A549 (cell line): Measurements from ENCODE around the gene MTX2. TPM values are rescaled to one million over a fixed set of nuclear protein-coding genes. Genes with fewer than 3 reads are reported as not detected.
A peak's percentile ranks its signal among the peaks of the same experiment; 100 is the strongest.

ENCODE experiments used
- ATAC-seq, 2 experiments: fragments of 200-7000 bp in 1 of 2; fragments of >200 bp in 1 of 2; cut with Nextera tagmentation in 1 of 2; cut with Tn5 transposase in 1 of 2; 3 replicates each; pipeline versions ENCODE4 v1.8.0 to v1.9.1; 2018 to 2020; ENCODE audit warnings: mild to moderate bottlenecking in 1 of 2, moderate library complexity in 1 of 2
- CTCF ChIA-PET: fragments of 300-600 bp; sonication (Branson Sonifier 250); formaldehyde crosslinking; extraction: SDS; loops from one replicate; lab custom pipeline; 2021; ENCODE audit warnings: antibody characterized with exemption, inconsistent platforms; lab: Yijun Ruan, JAX
- POLR2A ChIA-PET: fragments of 350-600 bp; formaldehyde crosslinking; extraction: SDS; loops from one replicate; lab custom pipeline; 2021; ENCODE audit warnings: antibody characterized with exemption, inconsistent platforms; lab: Yijun Ruan, JAX
- DNase-seq, 2 experiments: peaks; one replicate each; pipeline versions ENCODE4 v3.0.0 to v3.0.0-alpha.2; 2011 to 2016; ENCODE audit warnings: low read depth in 1 of 2, low spot score in 1 of 2
- FAIRE-seq: peaks from 2 replicates; lab custom pipeline; 2011; peaks lifted over from hg19 to GRCh38; lab: Jason Lieb, UNC
- H3K27ac ChIP-seq, 2 experiments: fragments of >200 bp; sonication (Bioruptor Twin); formaldehyde crosslinking; 3 replicates each; pipeline ENCODE4 v1.5.1; 2016 to 2017
- H3K4me1 ChIP-seq: fragments of >200 bp; sonication (Bioruptor Twin); formaldehyde crosslinking; 3 replicates; pipeline ENCODE4 v1.6.1; 2016
- H3K4me2 ChIP-seq: fragments of >200 bp; sonication (Bioruptor Twin); formaldehyde crosslinking; 3 replicates; pipeline ENCODE4 v1.6.1; 2016
- H3K4me3 ChIP-seq: fragments of >200 bp; sonication (Bioruptor Twin); formaldehyde crosslinking; 3 replicates; pipeline ENCODE4 v1.5.1; 2016
- H3K9me3 ChIP-seq: fragments of >200 bp; sonication (Bioruptor Twin); formaldehyde crosslinking; 3 replicates; pipeline ENCODE4 v1.6.1; 2016
- EHF ChIP-seq: fragments of 250-450 bp; sonication (Bioruptor Pico); IDR thresholded peaks from 2 replicates; pipeline ENCODE4 v1.5.0; 2020; ENCODE audit warnings: mild to moderate bottlenecking
- KDM5A ChIP-seq: fragments of 200-600 bp; sonication (generic); IDR thresholded peaks from 2 replicates; pipeline ENCODE4 v1.6.1; 2016; ENCODE audit warnings: antibody characterized with exemption, mild to moderate bottlenecking
- RAD21 ChIP-seq, 2 experiments: fragments of >200 bp in 1 of 2; sonication (Bioruptor Twin) in 1 of 2; formaldehyde crosslinking in 1 of 2; IDR thresholded peaks in 1 of 2; conservative IDR thresholded peaks in 1 of 2; 2 replicates in 1 of 2; 3 replicates in 1 of 2; pipeline ENCODE4 v1.6.1; 2012 to 2018; ENCODE audit warnings: inconsistent platforms in 1 of 2
- SMC3 ChIP-seq: fragments of >200 bp; sonication (Bioruptor Twin); formaldehyde crosslinking; IDR thresholded peaks from 3 replicates; pipeline ENCODE4 v1.6.1; 2018; ENCODE audit warnings: inconsistent platforms
- WGBS: methylation state at CpG from one replicate; pipeline ENCODE4 v1.1.6; 2017; ENCODE audit errors: missing lambda C conversion rate; 5-methylcytosine and 5-hydroxymethylcytosine counted together
- polyA plus RNA-seq, 4 experiments: library from polyadenylated mRNA; depleted of rRNA in 3 of 4; stranded (reverse); fragments of >200 nt; fragmentation: RNase III in 1 of 4; extraction: RNeasy Plus Mini Kit Qiagen cat#74134 plus additional on column Dnase treatment in 1 of 4; gene quantifications; 2 replicates in 3 of 4; 3 replicates in 1 of 4; pipeline ENCODE4 v1.2.3, GENCODE V29; 2011 to 2017

The MTX2 gene
- polyA plus RNA-seq, 2 of the 4 experiments (the other 2 are of a cell fraction): 56.9 to 81.8 TPM

DNA sequence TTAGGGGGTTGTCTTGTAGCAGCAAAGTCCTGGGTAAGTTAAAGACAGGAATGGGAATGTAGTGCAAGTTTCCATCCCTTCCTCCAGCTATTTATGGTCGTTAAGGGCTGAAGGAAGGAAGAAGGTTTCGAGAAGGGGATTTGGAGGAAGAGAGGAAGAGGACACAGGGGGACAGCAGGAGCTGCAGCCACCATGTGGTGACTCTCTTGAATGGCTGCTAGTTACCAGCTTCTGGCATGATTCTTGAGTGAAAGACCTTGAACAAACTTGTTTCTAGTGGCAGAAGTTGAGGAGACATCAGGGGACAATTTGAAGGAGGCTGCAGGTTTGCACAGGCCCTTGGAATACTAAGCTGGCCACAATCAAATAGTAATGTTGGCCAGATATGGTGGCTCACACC, 116.6 kb downstream of the MTX2 start:
- ATAC-seq: peak in 1 of 2 experiments; percentile 64; a peak in 2 of 6 replicates
- H3K27ac ChIP-seq: no peak overlapping the region
- peak in 1 of 2 experiments; percentile 13 for DNase-seq
- H3K9me3 ChIP-seq: no peaks in the 10 kb centered on the region
- FAIRE-seq: no peak
- H3K4me3 ChIP-seq: no peak overlapping the region
- POLR2A ChIA-PET: no interaction called here
- no peaks in the 10 kb centered on the region for H3K4me1 ChIP-seq
- TF ChIP-seq KDM5A (no peak), SMC3 (0 out of 3 replicates have a peak, but pooled peaks have one; percentile 13), RAD21 (conservative IDR thresholded peaks at IDR 0.05 in 1 of 2, IDR thresholded peaks at IDR 0.05 in 1 of 2) (peak in 1 of 2 experiments; percentile 16; a peak in 1 of 5 replicates), EHF (no peak)
- CTCF ChIA-PET: interaction anchor here (0.8 to 1.5 kb wide), 2 partner anchors 88 to 252 kb away, joined by 3 to 7 read pairs; no protein-coding TSS in a partner anchor
- 8% methylated on average over 2 of the region's 2 CpGs for WGBS
- H3K4me2 ChIP-seq: no peak overlapping the region

Other genes starting within 250 kb of the MTX2 start
- gene EVX2, start 185.5 kb upstream of the MTX2 start, polyA plus RNA-seq (2011; rRNA removed): 0.03 TPM in 2 replicates
- not detected in 3 replicates for gene EVX2, start 185.5 kb upstream of the MTX2 start, polyA plus RNA-seq (2017; fragmentation: RNase III; extraction: RNeasy Plus Mini Kit Qiagen cat#74134 plus additional on column Dnase treatment)
- 0.25 and 0.35 TPM in 2 replicates for gene HOXD13, start 176.7 kb upstream of the MTX2 start, polyA plus RNA-seq (2011; rRNA removed)
- 0.12 to 0.17 TPM (median 0.13 TPM) in 3 replicates for gene HOXD13, start 176.7 kb upstream of the MTX2 start, polyA plus RNA-seq (2017; fragmentation: RNase III; extraction: RNeasy Plus Mini Kit Qiagen cat#74134 plus additional on column Dnase treatment)
- gene HOXD12, start 169.6 kb upstream of the MTX2 start, polyA plus RNA-seq (2011; rRNA removed): not detected in 2 replicates
- gene HOXD12, start 169.6 kb upstream of the MTX2 start, polyA plus RNA-seq (2017; fragmentation: RNase III; extraction: RNeasy Plus Mini Kit Qiagen cat#74134 plus additional on column Dnase treatment): not detected in 3 replicates
- 2.6 and 2.9 TPM in 2 replicates for gene HOXD11, start 162.2 kb upstream of the MTX2 start, polyA plus RNA-seq (2011; rRNA removed)
- 3.7 to 4.9 TPM (median 4.8 TPM) in 3 replicates for gene HOXD11, start 162.2 kb upstream of the MTX2 start, polyA plus RNA-seq (2017; fragmentation: RNase III; extraction: RNeasy Plus Mini Kit Qiagen cat#74134 plus additional on column Dnase treatment)
- gene HOXD10, start 152.7 kb upstream of the MTX2 start, polyA plus RNA-seq (2011; rRNA removed): 4.6 and 4.8 TPM in 2 replicates
- gene HOXD10, start 152.7 kb upstream of the MTX2 start, polyA plus RNA-seq (2017; fragmentation: RNase III; extraction: RNeasy Plus Mini Kit Qiagen cat#74134 plus additional on column Dnase treatment): 3.7 to 5.4 TPM (median 4.3 TPM) in 3 replicates
- 0.34 and 0.45 TPM in 2 replicates for gene HOXD9, start 146.7 kb upstream of the MTX2 start, polyA plus RNA-seq (2011; rRNA removed)
- gene HOXD9, start 146.7 kb upstream of the MTX2 start, polyA plus RNA-seq (2017; fragmentation: RNase III; extraction: RNeasy Plus Mini Kit Qiagen cat#74134 plus additional on column Dnase treatment): 0.94 to 1.7 TPM (median 1.0 TPM) in 3 replicates
- 6.4 and 8.5 TPM in 2 replicates for gene HOXD8, start 139.7 kb upstream of the MTX2 start, polyA plus RNA-seq (2011; rRNA removed)
- gene HOXD8, start 139.7 kb upstream of the MTX2 start, polyA plus RNA-seq (2017; fragmentation: RNase III; extraction: RNeasy Plus Mini Kit Qiagen cat#74134 plus additional on column Dnase treatment): 3.5 to 3.9 TPM (median 3.8 TPM) in 3 replicates
- gene HOXD4, start 117.9 kb upstream of the MTX2 start, polyA plus RNA-seq (2011; rRNA removed): 0.27 and 0.28 TPM in 2 replicates
- 0.54 to 0.92 TPM (median 0.87 TPM) in 3 replicates for gene HOXD4, start 117.9 kb upstream of the MTX2 start, polyA plus RNA-seq (2017; fragmentation: RNase III; extraction: RNeasy Plus Mini Kit Qiagen cat#74134 plus additional on column Dnase treatment)
- 0.27 and 0.70 TPM in 2 replicates for gene HOXD3, start 112.1 kb upstream of the MTX2 start, polyA plus RNA-seq (2011; rRNA removed)
- gene HOXD3, start 112.1 kb upstream of the MTX2 start, polyA plus RNA-seq (2017; fragmentation: RNase III; extraction: RNeasy Plus Mini Kit Qiagen cat#74134 plus additional on column Dnase treatment): 0.14 to 0.36 TPM (median 0.18 TPM) in 3 replicates
- 0.12 and 0.17 TPM in 2 replicates for gene HOXD1, start 80.8 kb upstream of the MTX2 start, polyA plus RNA-seq (2011; rRNA removed)
- gene HOXD1, start 80.8 kb upstream of the MTX2 start, polyA plus RNA-seq (2017; fragmentation: RNase III; extraction: RNeasy Plus Mini Kit Qiagen cat#74134 plus additional on column Dnase treatment): 0.11 to 0.17 TPM (median 0.12 TPM) in 3 replicates